Fibroblast of lung (primary cell): ENCODE data around the gene DAZAP2.

Experiments
- CTCF ChIP-seq, 2 donors: IDR thresholded peaks in 1 of 2; conservative IDR thresholded peaks in 1 of 2; 1 replicate in 1 of 2; 2 replicates in 1 of 2; pipeline ENCODE4 v1.5.1; 2011 to 2012; ENCODE audit warnings: low read length in 2 of 2, control low read depth in 1 of 2, inconsistent platforms in 1 of 2, low read depth in 1 of 2, mild to moderate bottlenecking in 1 of 2
- EZH2 ChIP-seq: IDR thresholded peaks from 2 replicates; pipeline ENCODE4 v1.5.1; 2012; ENCODE audit warnings: low read length, control low read depth, mild to moderate bottlenecking; ENCODE audit errors: missing control alignments

- peak; percentile 46 to 51 for TF ChIP-seq CTCF (conservative IDR thresholded peaks at IDR 0.05 in 1 of 2, IDR thresholded peaks at IDR 0.05 in 1 of 2; ENCODE audit: low read depth in 1 of 2, low read length in 2 of 2)
- no peak for TF ChIP-seq EZH2
These were observed 20.5 kb upstream of the DAZAP2 start, which contains the start of gene POU6F1 for GRCh38 chr12:51217968-51218606.
